Neuron (in vitro differentiated cells): ENCODE data around the gene FBRS.

Experiments used
- H2AFZ ChIP-seq: one replicate; pipeline ENCODE4 v1.6.1; 2013; ENCODE audit warnings: low read depth, mild to moderate bottlenecking, inconsistent platforms, low read length, moderate library complexity
- H3K27me3 ChIP-seq: one replicate; pipeline ENCODE4 v1.6.1; 2013; ENCODE audit warnings: low read length; ENCODE audit not compliant: insufficient read depth
- H3K36me3 ChIP-seq: one replicate; pipeline ENCODE4 v1.6.1; 2013; ENCODE audit warnings: low read length; ENCODE audit not compliant: insufficient read depth
- H3K4me1 ChIP-seq: one replicate; pipeline ENCODE4 v1.6.1; 2013; ENCODE audit warnings: low read length; ENCODE audit not compliant: insufficient read depth
- H3K4me3 ChIP-seq: 2 replicates; pipeline ENCODE4 v1.5.1; 2013; ENCODE audit warnings: mild to moderate bottlenecking, low read length, moderate library complexity
- H3K9me3 ChIP-seq: one replicate; pipeline ENCODE4 v1.6.1; 2013; ENCODE audit warnings: low read length

The FBRS gene

DNA sequence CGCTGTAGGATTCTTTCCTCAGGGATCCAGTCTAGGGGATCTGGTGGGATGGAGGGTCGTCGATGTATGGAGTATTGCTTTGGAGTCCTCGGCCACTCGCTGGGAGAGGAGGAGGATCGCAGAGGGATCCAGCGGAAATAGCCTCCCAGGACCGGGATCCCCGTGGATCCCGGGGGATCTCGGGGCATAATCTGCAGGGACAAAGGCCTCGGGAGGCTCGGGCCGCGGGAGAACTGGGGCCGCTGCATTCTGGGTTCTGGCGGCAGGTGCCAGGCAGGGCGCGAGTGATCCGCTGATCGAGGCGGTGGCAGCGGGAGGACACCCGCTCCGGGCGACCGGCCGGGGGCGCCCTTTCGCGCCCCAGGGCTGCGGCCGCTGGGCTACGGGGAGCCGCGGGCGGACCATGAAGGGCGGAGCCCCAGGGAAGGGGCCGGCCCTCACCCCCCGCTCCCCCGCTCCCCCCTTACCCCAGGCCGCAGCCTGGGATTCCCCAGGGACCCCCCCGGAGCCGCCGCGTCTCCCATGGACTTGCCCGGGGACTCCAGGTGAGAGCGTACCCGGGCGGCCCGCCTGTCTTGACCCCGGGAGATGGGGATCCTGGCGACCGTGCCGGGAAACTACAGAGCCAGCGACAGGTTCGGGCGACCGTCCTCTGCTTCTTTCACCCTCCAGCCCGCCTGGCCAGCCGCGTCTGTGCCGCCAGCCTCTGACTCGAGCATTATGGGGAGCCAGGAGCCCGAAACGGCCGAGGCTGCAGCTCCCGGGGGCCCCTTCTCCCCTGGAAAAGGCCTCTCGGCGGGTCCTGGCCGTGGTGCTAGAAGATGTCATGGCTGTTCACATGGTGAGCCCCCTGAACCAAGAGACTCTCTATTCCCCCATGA lies 6.9 kb upstream of the FBRS start:
- H3K4me1 ChIP-seq: peaks cover 7% of the 10 kb centered on the region
- H2AFZ ChIP-seq: peak overlapping the region; percentile 77
- no peaks in the 10 kb centered on the region for H3K27me3 ChIP-seq
- H3K9me3 ChIP-seq: no peaks in the 10 kb centered on the region
- H3K36me3 ChIP-seq: peaks cover 33% of the 10 kb centered on the region
- peak overlapping the region; percentile 82 for H3K4me3 ChIP-seq

DNA sequence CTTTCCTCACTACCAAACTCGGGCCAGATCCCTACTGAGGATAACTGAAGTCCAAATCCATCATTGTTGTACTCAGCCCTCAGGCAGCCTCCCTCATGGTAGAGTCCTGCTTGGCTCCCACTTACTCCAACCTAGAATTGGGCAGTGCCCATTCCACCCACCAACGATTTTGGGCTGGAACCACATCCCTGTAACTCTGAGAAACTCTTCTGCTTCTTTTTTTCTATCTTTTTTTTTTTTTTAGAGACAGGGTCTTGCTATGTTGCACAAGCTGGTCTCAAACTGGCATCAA lies 6.3 kb upstream of the FBRS start:
- H3K9me3 ChIP-seq: no peaks in the 10 kb centered on the region
- peak overlapping the region; percentile 82 for H3K4me3 ChIP-seq
- H3K27me3 ChIP-seq: no peaks in the 10 kb centered on the region
- peaks cover 13% of the 10 kb centered on the region for H3K4me1 ChIP-seq
- H2AFZ ChIP-seq: no peak overlapping the region
- peaks cover 35% of the 10 kb centered on the region for H3K36me3 ChIP-seq

DNA sequence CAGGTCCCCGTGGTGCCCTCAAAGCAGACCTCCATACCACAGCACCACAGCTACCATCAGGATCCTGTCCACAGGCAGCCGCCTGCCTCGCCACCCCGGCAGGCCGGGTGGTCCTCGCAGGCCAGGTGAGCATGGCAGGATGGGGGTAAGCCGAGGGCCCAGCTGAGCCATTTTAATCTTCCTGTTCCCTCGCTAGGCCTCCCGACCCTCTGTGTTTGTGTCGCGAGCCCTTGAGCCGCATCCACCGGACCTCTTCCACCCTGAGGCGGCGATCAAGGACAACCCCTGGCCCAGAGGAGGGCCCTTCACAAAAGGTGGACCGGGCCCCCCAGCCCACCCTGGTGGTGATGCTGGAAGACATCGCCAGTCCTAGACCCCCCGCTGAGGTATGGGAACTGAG lies 5.5 kb upstream of the FBRS start:
- H3K36me3 ChIP-seq: peaks cover 35% of the 10 kb centered on the region
- peaks cover 20% of the 10 kb centered on the region for H3K4me1 ChIP-seq
- no peak overlapping the region for H2AFZ ChIP-seq
- H3K9me3 ChIP-seq: no peaks in the 10 kb centered on the region
- no peak overlapping the region for H3K4me3 ChIP-seq
- no peaks in the 10 kb centered on the region for H3K27me3 ChIP-seq

DNA sequence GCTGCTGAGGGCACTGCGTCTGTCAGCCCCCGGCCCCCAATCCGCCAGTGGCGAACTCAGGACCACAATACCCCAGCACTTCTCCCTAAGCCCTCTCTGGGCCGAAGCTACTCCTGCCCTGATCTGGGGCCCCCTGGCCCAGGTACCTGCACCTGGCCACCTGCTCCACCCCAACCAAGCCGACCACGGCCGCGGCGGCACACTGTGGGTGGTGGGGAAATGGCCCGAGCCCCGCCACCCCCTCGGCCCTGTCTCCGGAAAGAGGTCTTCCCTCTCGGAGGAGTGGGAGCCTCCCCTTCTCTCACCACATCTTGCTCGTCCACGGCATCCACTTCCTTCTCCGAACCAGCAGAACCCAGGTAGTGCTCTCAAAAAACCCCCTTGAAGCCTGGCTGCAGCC lies 3.4 kb upstream of the FBRS start:
- no peaks in the 10 kb centered on the region for H3K27me3 ChIP-seq
- no peak overlapping the region for H3K4me3 ChIP-seq
- peaks cover 20% of the 10 kb centered on the region for H3K4me1 ChIP-seq
- H2AFZ ChIP-seq: no peak overlapping the region
- peaks cover 35% of the 10 kb centered on the region for H3K36me3 ChIP-seq
- no peaks in the 10 kb centered on the region for H3K9me3 ChIP-seq

DNA sequence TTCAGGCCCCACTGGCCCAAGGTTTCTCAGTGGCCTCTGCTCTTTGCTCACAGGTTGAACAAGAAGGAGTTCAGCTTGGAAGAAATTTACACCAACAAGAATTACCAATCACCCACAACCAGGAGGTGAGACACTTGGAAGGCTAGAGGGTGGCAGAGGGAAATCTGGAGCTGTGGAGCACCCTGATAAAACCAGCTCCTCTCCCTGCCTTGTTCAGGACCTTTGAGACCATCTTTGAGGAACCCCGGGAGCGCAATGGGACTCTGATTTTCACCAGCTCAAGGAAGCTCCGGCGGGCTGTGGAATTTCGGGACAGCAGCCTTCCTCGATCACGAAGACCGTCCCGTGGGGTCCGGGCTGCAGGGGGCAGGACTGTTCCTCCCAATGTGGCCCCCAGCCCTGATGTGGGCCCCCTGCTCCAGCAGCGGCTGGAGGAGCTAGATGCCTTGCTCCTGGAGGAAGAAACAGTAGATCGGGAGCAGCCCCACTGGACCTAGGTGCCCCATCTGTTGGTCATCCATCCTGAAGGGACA lies 2.4 kb upstream of the FBRS start:
- Histone ChIP-seq H3K4me3 (no peak overlapping the region), H2AFZ (no peak overlapping the region), H3K27me3 (no peaks in the 10 kb centered on the region), H3K36me3 (peaks cover 36% of the 10 kb centered on the region), H3K4me1 (peaks cover 26% of the 10 kb centered on the region), H3K9me3 (no peaks in the 10 kb centered on the region)

DNA sequence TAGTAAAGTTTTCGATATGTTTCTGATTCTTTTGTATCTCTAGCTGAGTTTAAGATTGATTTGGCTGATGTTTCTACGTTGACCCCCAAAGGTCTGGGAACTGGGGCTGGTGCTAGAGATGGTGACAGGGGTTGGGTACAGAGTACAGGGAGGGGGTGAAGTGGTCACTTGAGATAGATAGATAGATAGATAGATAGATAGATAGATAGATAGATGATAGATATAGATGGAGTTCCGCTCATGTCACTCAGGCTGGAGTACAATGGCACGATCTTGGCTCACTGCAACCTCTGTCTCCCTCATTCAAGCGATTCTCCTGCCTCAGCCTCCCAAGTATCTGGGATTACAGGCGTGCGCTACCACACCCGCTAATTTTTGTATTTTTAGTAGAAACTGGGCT lies 1.8 kb upstream of the FBRS start:
- H3K4me3 ChIP-seq: no peak overlapping the region
- no peaks in the 10 kb centered on the region for H3K9me3 ChIP-seq
- no peaks in the 10 kb centered on the region for H3K27me3 ChIP-seq
- peaks cover 32% of the 10 kb centered on the region for H3K4me1 ChIP-seq
- H2AFZ ChIP-seq: no peak overlapping the region
- peaks cover 40% of the 10 kb centered on the region for H3K36me3 ChIP-seq

DNA sequence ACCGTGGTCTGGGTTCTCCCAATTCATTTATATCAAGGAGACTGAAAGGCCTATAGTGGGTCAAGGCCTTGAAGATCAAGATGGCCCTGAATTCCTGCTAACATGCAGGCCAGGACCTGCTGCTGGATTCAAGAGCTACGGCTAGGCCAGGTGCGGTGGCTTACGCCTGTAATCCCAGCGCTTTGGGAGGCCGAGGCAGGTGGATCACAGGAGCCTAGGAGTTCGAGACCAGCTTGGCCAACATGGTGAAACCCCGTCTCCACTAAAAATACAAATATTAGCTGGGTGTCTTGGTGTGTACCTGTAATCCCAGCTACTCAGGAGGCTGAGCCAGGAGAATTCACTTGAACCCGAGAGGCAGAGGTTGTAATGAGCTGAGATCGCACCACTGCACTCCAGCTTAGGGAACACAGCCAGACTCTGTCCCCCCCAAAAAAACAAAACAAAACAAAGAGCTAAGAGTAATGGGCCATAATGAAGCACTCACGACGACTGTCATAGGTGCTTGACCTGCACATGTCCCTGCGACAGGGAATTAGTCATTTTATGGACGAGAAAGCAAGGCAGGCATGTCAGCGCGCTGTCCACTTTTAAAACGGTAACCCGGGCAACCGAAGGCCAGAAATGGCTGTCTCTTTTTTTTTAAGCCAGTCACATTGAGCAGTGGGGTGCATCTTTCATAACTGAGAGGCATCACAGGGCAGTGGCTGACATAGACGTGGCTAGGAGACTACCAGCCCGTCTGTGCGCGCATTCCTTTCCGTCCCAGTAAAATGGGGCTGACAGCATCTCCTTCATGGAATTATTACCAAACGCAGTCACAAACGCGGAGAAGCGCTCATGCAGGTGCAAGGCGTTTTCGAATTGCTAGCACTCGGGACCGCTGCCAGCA lies 1.0 kb upstream of the FBRS start:
- Histone ChIP-seq H2AFZ (no peak overlapping the region), H3K36me3 (peaks cover 48% of the 10 kb centered on the region), H3K9me3 (no peaks in the 10 kb centered on the region), H3K27me3 (no peaks in the 10 kb centered on the region), H3K4me1 (peaks cover 30% of the 10 kb centered on the region), H3K4me3 (peak overlapping the region; percentile 54)

DNA sequence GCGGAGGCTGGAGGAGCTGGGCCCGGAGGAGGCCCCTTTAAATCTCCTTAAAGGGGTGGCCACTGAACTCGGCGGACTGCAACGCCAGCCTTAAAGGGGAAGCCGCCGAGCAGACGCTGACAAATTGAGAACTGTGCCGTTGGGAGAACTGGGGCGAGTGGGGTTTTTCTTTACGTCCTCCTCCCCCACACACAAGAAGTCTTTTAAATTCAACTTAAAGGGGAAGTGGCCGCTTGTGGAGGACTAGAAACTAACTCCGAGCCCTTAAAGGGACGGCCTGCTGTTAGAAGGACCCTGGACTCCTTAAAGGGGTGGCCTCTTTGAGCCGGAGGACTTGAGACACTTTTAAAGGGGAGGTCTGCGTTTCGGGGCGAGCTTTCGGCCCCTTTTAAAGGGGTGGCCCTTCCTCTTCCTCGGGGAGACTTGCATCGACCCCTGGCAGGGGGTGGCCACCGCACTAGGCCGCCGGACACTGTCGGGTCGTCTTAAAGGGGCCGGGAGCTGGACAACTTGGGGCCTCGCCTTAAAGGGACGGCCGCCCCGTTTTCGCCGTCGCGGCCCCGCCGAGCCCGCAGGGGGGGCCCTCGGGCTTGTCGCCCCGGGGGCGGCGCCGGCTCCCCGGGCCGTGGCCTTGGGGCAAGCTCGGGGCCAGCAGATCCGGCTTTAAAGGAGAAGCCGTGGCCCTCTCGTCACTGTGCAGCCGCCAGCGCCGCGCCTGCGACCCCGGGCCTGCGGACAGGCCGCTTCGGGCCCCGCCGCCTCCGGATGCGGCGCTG lies 688 bp downstream of the FBRS start:
- peaks cover 51% of the 10 kb centered on the region for H3K36me3 ChIP-seq
- no peaks in the 10 kb centered on the region for H3K9me3 ChIP-seq
- H3K4me3 ChIP-seq: peak overlapping the region; percentile 63

DNA sequence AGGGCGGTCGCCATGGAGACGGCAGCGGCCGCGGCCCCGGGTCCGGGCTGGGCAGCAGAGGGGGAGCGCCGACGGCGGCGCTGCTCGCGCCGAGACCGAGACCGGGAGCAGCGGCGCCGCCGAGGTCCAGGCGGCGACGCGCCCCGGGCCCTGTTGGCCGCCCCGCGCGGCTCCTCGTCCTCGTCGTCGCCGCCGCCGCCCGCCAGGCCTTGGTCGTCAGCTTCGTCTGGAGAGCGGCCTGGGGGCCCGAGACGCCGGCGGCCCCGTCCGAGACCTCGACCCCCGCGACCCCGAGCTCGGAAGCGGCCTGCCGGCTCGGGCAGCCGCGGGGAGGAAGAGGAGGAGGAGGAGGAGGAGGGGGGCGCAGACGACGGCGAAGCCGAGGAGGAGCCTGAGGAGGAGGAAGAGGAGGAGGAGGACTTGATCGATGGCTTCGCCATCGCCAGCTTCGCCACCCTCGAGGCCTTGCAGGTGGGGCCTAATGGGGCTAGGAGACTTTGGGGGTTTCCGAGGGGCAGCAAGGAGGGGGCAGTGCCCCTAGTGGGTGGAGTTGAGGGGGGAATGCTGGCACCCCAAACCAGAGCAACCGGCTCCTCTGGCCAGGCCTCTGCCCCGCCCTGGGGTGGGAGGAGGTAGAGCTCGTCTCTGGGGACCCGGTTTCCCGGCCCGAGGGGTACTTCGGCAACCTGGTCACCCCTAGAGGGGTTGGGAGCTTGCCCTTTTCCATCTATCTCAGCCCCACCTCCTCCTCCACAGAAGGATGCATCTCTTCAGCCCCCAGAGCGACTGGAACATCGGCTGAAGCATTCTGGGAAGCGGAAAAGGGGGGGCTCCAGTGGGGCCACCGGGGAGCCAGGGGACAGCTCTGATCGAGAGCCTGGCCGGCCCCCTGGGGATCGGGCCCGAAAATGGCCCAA lies 1.5 kb downstream of the FBRS start:
- Histone ChIP-seq H3K4me1 (peaks cover 30% of the 10 kb centered on the region), H3K27me3 (no peaks in the 10 kb centered on the region), H3K4me3 (peak overlapping the region; percentile 63), H3K9me3 (no peaks in the 10 kb centered on the region), H3K36me3 (peaks cover 49% of the 10 kb centered on the region), H2AFZ (no peak overlapping the region)

More for the DNA sequence above, 688 bp downstream of the FBRS start:
- H3K27me3 ChIP-seq: no peaks in the 10 kb centered on the region
- H3K4me1 ChIP-seq: peaks cover 30% of the 10 kb centered on the region
- H2AFZ ChIP-seq: peak overlapping the region; percentile 0

DNA sequence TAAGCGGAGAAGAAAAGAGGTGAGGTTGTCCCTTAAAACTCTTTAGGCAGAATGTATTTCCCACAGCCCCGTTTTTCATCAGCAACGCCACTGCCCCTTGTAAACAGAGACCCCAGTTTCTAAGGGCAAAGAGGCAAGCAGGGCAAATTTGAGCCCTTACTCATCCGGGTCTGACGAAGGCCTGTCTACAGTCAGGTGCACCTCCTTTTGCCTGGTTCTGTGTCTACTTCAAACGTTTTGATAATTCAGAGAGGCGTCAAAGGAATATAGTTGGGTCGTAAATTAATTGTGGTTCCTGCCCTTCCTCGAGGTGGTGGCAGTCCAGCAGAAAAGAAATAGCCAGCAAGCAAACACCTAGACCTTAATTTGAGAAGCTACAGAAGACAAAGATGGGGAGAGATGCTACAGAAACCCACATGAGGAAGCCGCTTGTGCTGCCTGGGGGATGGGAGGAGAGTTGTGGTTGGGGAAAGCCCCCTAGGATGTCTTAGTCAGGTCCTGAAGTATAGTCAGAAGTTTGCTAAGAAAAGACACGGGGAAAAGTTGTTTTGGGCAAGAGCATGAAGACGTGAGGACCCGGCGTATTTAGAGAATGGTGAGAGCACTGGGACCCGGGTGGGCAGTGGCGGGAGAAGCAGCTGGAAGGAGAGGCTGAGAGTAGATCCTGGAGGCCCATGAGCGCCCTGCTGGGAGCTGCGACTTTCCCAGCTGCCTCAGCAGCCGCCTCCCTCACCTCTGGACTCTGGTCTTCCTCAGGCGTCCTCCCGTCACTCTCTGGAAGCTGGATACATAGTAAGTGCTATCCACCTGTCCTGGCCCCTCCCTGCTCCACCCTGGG lies 2.4 kb downstream of the FBRS start:
- Histone ChIP-seq H3K4me1 (peaks cover 30% of the 10 kb centered on the region), H2AFZ (no peak overlapping the region), H3K4me3 (peak overlapping the region; percentile 63), H3K9me3 (no peaks in the 10 kb centered on the region), H3K27me3 (no peaks in the 10 kb centered on the region), H3K36me3 (peaks cover 49% of the 10 kb centered on the region)

DNA sequence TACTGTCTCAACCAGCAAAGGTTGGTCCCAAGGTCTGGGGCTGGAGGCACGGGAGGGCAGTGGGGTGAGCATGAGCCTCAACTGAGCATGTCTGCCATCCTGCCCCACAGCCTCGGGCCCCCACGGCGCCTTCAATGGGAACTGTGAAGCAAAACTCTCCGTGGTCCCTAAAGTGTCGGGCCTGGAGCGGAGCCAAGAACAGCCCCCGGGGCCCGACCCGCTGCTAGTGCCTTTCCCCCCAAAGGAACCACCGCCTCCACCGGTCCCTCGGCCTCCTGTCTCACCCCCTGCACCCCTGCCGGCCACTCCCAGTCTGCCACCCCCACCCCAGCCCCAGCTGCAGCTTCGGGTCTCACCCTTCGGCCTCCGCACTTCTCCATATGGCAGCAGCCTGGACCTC lies 4.2 kb downstream of the FBRS start:
- peaks cover 59% of the 10 kb centered on the region for H3K36me3 ChIP-seq

More for the DNA sequence above, 4.2 kb downstream of the FBRS start:
- no peaks in the 10 kb centered on the region for H3K27me3 ChIP-seq
- H3K9me3 ChIP-seq: no peaks in the 10 kb centered on the region
- no peak overlapping the region for H3K4me3 ChIP-seq
- no peak overlapping the region for H2AFZ ChIP-seq
- peaks cover 19% of the 10 kb centered on the region for H3K4me1 ChIP-seq
